GM18526 (cell line): ENCODE results near the gene PROK1.

Experiments used
- POLR2A ChIP-seq: IDR thresholded peaks from 3 replicates; pipeline ENCODE4 v1.6.1; 2011; ENCODE audit not compliant: insufficient read length; ENCODE audit errors: extremely low read depth

Gene PROK1

DNA sequence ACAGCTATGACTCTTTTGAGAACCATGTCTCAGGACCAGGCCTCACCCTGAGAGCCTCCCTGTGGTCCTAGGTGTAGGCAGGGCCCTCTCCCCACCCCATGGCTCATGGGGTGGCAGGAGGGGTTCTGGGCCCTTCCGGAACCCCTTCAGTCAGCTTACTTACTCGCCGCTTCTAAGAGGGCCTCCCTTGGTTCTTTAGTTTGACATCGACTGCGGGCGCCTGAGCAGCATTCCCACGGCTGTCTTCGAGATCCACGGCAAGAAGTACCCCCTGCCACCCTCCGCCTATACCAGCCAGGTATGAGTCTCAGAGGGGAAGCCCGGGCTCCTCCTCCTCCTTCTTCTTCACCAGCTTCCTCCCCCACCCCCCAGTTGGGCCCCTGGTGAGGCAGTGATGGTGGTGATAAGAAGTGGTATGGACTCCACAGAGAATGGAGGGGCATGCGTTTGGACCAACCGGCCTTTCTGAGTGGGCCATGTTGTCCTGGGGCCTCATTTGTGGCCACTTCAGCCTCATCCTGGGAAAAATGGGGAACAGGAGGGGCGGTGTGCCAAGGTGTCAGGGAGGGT is 39.1 kb downstream of the PROK1 start:
- TF ChIP-seq POLR2A: no peak

DNA sequence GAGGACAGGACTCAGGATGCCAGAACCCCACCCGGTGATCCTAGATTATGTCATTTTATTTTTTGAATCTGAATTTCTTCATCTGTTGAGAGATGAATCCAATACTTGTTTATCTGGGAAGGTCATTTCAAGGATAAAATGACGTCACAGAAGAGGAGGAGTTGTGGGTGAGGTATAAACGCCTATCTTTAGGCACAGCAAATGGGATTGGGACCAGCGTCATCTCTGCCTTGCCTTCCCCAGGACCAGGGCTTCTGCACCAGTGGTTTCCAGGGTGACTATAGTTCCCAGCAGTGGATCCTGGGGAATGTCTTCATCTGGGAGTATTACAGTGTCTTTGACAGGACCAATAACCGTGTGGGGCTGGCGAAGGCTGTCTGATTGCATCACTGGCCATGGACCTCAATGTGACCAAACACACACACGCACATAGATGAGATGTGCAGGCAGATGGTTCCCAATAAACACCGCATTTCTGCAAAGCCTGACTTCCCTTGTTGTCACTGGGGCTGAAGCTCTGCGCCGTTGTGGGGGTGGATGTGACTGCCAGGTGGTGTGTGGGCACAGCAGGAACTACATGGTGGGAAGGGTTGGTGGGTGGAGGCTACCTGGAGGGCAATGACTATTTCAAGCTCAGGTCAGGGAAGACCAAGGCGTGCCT is 40.0 kb downstream of the PROK1 start:
- no peak for TF ChIP-seq POLR2A

DNA sequence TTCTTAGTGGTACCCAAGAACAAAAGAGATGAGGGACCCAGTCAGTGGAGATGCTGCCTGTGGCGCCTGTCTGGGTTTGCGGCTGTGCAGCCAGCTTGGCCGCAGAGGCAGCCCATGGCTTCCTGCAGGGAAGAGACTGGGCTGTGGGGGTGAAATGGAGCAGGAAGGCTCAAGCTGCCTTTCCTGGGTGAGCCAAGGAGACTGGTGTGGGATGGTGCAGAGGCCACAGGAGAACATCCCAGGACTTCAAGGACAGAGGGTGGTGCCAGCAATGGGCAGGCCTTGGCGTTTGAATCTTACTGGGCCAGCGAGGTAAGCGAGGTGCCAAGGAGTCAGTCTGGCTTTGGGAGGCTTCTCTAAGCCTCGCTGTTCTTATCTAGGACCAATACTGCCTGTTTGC is 41.6 kb downstream of the PROK1 start:
- TF ChIP-seq POLR2A: no peak

DNA sequence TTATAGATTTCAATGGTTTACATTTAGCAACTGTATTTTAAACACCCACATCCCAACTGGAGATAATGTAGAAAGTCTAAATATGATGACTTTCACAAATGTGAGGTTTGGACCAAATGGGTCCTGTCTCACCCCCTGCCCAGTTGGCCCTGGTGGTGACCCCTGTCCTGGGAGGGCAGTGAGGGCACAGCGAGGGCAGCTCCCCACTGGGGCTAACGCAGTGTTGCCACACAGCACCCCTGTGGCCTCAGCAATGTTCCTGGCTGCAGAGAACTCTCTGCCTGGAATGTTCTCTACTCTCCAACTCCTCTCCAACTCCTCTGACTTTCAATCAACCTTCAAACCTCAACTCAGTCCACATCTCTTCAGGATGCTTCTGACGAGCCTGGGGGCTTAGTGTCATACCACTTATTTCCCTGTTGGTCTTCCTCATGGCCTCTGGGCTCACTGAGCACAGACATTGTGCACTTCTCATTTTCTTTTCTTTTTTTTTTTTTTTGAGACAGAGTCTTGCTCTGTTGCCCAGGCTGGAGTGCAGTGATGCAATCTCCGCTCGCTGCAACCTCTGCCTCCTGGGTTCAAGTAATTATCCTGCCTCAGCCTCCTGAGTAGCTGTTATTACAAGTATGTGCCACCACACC is 42.2 kb downstream of the PROK1 start:
- no peak for TF ChIP-seq POLR2A

DNA sequence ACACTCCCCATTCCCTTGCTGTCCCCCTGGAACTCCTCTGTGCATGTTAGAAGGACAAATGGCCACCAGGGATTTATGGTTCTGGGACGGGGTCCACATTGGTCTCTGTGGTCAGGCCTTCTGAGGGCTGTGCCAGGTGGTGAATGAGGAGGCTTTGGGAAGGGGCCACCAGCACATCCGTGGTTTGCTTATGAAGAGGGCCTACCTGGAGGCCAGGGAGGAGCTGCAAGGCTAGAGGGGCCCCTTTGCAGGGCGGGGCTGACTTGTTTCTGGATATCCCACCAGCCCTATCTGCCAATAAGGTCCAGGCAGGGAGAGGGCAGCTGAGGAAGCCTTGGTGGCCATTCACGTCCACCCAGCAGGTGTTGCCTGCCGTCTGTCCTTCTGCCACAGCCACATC is 43.1 kb downstream of the PROK1 start:
- TF ChIP-seq POLR2A: no peak

DNA sequence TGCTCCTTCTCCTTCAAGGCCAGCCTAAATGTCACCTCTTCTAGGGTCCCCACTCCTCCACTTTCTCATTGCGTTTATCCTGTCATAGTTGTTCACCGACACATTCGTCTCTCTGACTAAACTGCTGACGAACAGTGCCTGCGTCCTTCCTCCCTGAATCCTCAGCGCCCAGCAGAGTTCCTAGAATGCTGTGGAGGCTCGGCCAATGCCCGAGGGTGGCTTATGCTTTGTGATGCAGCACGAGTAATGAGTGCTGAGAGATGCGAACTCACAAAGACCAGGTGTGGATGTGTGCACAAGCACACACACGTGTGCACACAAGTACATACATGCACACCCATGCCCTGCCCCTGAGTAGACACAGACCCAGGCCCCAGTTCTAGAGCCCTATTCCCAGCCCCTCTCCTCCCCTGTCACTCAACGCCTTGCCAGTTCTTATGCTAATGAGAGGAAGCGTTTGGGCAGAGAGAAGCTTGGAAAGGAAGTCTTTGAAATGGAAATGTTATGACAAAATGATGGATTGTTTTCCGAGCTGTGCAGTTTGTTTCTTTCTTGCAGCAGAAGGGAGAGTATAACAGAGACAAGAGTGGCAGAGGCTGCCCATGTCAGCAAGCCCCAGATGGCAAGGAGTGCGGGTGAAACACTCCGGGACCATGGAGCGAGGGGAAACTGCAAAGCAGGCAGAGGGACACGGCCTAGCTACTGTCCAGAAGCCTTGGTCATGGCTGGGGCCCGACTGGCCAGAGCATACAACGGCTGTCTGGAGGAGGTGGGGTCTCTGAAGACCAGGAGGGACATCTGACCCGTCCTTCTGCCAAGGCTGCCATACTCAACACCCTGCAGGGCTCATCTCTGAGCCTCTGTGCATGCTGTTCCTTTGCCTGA is 43.8 kb downstream of the PROK1 start:
- TF ChIP-seq POLR2A: no peak

DNA sequence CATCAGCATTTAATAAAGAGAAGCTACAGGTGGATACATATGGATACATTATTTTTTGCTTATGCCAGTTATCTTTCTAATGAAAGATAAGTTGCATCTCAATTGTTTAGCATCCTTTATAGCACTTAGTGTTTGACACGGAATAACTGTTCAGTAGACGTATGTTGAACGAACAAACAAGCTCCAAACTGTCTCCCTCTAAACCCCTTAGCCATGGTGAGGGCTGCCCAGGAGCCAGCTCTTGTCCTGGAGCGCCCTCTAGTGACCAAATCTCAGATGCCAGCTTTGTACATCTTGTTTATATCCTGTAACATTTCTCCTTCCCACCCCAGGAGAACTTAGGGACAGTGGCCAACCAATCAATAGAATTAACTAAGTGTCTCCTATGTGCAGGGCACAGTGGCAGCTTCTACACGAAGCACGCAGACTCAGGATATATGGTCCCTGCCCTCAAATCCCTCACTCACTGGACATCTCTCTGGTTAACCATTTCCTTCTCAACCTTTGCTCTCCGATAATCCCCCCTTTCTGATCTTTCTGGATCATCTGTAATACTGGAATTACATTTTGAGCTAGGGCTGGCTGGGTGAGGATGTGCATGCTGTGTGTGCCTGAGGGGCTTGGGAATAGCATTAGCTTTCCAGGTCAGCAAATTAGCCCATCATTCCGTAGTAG is 45.1 kb downstream of the PROK1 start:
- TF ChIP-seq POLR2A: no peak

DNA sequence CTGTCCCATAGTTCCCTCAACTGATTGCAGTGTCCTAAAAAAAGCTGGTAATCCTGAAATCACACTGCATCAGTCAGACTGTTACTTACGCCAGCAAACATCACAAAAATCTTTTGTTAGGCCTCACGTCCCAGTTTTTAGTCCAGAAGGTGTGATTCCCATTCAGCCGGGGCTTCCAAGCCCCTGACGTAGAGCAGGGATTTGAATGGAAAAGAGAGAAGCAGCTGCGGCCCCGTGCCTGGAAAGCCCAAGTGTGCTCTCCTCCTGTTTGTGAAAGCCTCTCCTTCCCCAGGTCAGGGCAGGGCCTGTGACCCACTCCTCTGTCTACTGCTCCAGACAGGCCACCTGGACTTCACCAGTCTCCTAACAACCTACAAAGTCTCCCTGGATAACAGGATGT is 47.3 kb downstream of the PROK1 start:
- TF ChIP-seq POLR2A: no peak

DNA sequence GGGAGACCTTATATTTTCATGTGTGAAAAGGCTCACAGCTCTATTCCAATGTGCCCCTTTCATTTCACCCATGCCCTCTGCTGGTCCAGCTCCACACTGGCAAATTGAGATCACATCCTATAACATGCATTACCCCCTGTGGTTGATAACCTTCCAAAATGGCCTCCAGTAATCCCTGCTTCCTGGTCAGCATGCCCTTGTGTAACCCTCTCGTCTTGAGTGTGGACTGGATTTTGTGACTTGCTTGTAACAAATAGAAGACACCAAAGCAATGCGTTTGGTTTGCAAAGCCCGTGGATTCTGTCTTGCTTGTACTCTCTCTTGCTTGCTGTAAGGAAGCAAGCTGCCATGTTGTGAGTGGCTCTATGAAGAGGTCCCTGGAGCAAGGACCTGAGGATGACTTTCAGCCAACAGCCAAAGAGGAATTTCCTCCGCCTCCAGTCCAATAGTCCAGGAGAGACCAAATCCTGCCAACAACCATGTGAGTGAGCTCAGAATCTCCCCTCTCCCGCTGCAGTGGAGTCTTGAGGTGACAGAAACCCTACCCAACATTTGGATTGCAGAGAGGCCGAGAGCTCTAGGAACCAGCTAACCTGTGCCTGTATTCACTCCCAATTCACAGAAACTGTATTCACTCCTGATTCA is 50.7 kb downstream of the PROK1 start:
- no peak for TF ChIP-seq POLR2A

DNA sequence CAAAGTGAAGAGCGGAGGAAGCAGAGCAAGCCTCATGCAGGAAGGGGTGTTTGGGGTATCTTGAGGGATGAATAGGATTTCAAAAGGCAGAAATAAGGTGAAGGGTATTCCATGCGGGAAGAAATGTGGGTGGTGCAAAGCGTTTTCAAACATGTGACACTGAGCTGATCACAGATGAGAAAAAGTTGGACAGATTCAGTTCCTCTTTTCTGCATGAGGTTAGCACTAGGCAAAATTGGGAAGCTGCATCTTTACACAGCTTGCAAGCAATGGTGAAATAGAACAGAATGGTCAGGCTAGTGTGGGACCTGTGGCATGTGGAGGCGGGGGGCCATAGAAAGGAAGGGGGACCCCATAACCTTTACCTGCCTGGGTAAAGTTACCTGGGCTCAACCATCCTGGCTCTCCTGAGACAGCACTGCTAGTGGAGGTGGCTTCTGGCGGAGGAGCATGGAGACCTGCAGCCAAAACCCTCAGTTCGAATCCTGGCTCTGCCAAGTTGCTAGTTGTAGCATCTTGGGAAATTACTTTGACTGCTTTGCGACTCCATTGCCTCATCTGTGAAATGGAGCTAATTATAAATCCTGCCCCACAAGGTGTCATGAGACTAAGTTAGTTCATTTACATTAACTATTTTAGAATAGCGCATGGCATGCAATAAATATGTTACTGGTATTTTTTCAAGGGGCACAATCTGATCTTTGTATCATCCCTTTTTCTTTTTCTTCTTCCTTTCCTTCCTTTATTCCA is 51.6 kb downstream of the PROK1 start:
- TF ChIP-seq POLR2A: no peak

DNA sequence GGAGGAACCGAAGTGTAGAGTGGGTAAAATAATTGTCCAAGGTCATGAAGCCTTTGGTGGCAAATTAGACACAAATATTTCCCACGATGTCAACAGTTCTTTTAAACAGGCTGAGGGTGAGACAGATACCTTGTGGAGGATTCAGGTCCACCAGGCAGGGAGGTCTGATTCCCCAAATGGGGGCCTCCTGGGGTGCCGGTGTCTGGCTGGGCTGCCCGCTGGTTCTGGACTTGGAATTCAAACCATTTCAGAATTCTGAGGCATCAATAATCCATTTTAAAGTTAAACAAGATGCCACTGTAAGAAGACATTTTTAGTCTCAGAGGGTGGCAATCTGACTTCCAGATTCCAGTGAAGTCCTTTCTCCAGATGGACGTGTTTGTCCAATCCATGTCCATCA is 52.5 kb downstream of the PROK1 start:
- TF ChIP-seq POLR2A: no peak

DNA sequence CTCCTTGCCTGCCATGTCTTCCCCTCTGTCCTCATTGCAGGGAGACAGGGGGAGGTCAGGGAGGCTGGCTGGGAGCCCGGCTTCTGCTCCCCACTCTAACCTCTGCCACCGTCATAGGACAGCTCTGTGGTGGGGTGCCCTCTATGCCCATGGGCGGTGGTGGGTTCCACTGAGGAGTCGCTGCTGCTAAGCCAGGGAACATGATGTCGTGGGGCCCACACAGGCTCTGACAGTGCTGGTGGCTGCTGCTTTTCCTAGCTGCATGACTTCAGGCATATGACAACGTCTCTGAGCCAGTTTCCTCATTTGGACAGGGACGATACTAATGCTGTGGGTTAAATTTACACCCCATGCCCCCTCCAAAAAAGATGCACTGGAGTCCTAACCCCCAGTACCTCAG is 53.3 kb downstream of the PROK1 start:
- no peak for TF ChIP-seq POLR2A

DNA sequence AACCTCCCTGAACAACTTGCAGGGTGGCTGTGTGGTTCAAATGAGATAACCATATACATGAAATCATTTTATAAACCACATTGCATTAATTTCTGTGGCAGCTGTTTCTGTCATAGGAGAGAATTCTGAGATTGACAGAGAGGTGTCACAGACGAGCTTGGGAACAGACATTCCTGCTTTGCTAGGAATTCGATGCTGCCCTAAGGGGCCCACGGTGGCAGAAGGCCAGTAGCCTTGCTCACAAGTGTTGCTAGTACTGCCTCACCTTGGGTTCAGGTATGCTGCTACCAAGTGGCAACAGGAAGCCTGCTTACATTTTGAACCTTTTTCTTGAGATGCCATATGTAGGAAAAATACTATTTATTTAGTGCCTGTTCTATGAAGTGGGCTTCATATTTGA is 54.6 kb downstream of the PROK1 start:
- TF ChIP-seq POLR2A: no peak

DNA sequence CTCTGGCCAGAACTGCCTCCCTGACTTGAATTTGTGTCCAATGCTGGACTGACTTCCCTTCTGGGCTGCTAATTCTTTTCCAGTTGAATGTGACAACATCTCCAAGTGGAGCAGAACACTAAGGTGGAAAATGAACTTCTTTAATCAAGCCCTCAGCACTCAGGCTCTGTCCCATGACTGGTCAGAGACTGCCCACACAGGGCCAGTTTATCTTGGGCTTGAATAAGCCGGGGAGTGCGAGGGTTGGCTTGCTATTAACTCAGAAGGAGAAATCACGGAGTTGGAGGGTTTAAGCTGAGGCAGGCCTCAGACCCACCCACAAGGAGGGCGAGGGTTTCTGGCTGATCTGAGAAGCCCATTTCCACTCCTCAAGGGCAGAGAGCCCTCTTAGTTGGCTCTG is 55.6 kb downstream of the PROK1 start:
- TF ChIP-seq POLR2A: no peak
